Stimulated activated CD8-positive, alpha-beta memory T cell treated with anti-CD3 and anti-CD28 coated beads, Interleukin-7, amount 100 ng/mL, for 4 hours (primary cell): ENCODE data around the gene FOXP3.

Source experiments
- DNase-seq, 2 donors: peaks; one replicate each; pipeline ENCODE4 v3.0.0-alpha.2; 2020; ENCODE audit warnings: low read depth in 2 of 2

The FOXP3 gene

GRCh38 chrX:49214996-49215526, 49.4 kb downstream of the FOXP3 start:
- no peak for DNase-seq

- DNase-seq: no peak
These were observed 50.1 kb downstream of the FOXP3 start for GRCh38 chrX:49214416-49214815.

- no peak for DNase-seq
These were observed 51.6 kb downstream of the FOXP3 start for GRCh38 chrX:49212861-49213260.

DNA sequence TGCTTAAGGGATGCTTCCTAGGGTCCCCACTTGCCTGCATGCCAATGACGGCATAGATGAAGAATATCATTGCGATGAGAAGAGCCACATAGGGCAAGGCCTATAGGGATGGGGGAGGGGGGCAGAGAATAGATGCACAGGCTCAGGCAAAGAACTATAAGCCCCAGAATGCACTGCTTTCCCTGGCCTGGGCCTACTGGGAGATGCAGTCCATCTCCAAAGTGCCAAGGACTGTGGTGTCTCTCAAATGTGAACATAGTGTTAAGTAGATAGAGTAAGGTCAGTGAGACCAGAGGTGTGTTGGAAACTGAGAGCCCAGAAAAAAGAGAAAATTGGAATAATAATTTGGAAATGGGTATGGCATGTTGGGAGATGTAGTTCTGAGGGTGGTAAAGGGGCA, 52.3 kb downstream of the FOXP3 start:
- no peak for DNase-seq

DNA sequence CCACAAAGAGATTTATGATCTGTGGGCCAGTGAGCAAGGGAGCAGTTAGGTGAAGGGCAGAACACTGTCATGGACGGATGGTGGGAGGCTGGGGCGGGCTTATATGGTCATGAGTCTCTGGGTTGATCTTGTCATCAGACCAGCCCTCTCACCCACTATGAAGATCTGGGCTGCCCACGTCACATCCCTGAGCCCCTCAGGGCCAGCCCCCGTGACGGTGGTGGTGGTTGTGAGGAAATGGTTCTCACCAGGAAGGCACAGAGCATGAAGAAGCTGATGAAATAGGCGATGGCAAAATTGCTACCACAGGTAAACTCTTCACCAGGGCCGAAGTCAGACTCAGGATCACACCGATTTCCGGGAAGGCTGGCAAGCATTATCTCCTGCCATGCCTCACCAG, 53.4 kb downstream of the FOXP3 start:
- DNase-seq: no peak

GRCh38 chrX:49210406-49210805, 54.1 kb downstream of the FOXP3 start:
- no peak for DNase-seq

GRCh38 chrX:49209434-49210251, 54.9 kb downstream of the FOXP3 start:
- no peak for DNase-seq

DNA sequence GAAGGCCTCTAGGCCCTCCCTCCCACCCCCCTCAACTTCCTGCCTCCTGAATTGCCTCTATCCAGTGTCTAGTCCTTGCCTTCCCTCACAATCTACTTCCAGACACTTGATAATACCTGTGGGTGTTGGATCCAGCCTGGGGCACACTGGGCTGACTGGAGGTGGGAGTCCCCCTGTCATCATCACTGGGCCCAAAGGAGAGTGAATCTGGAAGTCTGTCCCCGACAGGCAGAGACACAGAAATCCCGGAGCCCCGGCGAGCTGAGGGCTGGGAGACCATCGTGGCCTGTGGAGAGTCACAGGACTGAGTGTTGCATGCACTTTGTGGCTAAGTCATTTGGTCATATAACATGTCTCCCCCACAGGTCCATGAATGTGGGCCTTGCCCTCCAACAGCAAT, 56.1 kb downstream of the FOXP3 start:
- DNase-seq: no peak

DNA sequence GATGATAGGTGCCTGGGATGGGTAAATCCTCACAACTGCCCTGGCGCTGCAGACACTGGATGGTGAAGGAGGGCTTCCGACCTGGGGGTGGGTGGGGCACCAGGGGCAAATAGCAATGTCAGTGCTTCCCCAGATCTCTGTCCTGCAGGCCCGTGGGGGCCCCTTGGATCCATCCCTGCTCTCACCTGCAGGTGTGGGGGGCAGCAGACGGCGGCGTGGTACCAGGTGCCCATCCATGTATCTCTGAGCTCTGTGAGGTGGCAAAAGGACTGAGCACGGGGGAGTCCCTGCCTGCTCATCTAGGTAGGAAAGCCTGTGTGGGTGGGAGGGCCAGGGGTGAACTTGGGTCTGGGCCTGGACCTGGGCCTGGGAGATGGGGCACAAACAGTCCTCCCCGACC, 58.0 kb downstream of the FOXP3 start:
- DNase-seq: no peak

DNA sequence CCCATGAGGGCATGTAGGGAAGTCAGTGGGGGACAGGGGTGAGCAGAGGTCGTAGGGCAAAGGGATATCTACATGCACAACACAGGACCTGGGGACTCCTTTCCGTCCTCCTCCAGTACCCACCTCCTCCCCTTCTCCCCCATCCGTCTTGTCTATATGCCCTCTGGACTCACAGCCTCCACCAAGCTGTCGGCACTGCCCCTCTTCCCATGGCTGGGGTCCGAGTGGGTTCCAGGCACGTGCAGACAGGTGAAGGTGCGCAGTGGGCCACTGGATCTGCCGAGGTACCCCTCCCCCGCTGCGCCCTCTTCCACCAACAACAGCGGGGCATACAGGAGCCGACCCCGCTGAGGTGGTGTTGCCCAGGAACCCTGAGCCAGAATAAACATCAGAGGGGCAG, 59.1 kb downstream of the FOXP3 start:
- no peak for DNase-seq

GRCh38 chrX:49204709-49205108, 59.8 kb downstream of the FOXP3 start:
- no peak for DNase-seq

GRCh38 chrX:49204017-49204416, 60.5 kb downstream of the FOXP3 start:
- no peak for DNase-seq

- no peak for DNase-seq
These were observed 61.0 kb downstream of the FOXP3 start for GRCh38 chrX:49203536-49203935.

GRCh38 chrX:49202022-49202421, 62.5 kb downstream of the FOXP3 start:
- no peak for DNase-seq
